Body of pancreas (tissue), 4 donors: ENCODE data around the gene CPEB4. TPM values are rescaled to one million over a fixed set of nuclear protein-coding genes. Genes with fewer than 3 reads are reported as not detected.

Source experiments
- ATAC-seq: fragments of 150-250 bp; one replicate; pipeline ENCODE4 v1.9.1; 2016
- DNase-seq, 4 donors: peaks; one replicate each; pipeline ENCODE4 v3.0.0-alpha.2; 2019
- H3K27ac ChIP-seq, 4 donors: fragments of 200-600 bp; sonication (generic); 1 replicate in 3 of 4; 2 replicates in 1 of 4; pipeline versions ENCODE4 v1.5.1 to v1.6.1; 2016 to 2019; ENCODE audit warnings: mild to moderate bottlenecking in 1 of 4, mixed read lengths in 1 of 4, moderate library complexity in 1 of 4
- H3K27me3 ChIP-seq, 2 donors: fragments of 200-600 bp; sonication (generic); one replicate each; pipeline ENCODE4 v1.6.0; 2016; ENCODE audit warnings: mild to moderate bottlenecking in 1 of 2
- H3K36me3 ChIP-seq, 2 donors: fragments of 200-600 bp; sonication (generic); replicated peaks in 1 of 2; 2 replicates each; pipeline ENCODE4 v1.5.1; 2016; ENCODE audit warnings: low read depth in 2 of 2; ENCODE audit not compliant: insufficient read depth in 1 of 2
- H3K4me1 ChIP-seq: fragments of 200-600 bp; sonication (generic); one replicate; pipeline ENCODE4 v1.6.0; 2016
- H3K4me3 ChIP-seq, 2 donors: fragments of 200-600 bp; sonication (generic); 1 replicate in 1 of 2; 2 replicates in 1 of 2; pipeline ENCODE4 v1.5.1; 2016 to 2019
- H3K9me3 ChIP-seq, 3 donors: fragments of 200-600 bp; sonication (generic); 1 replicate in 2 of 3; 2 replicates in 1 of 3; pipeline ENCODE4 v1.5.1; 2016
- POLR2A ChIP-seq, 3 donors: fragments of 450-650 bp; IDR thresholded peaks; one replicate each; pipeline ENCODE4 v1.6.1; 2016; ENCODE audit warnings: antibody characterized with exemption in 3 of 3, mild to moderate bottlenecking in 2 of 3
- WGBS, 2 donors: methylation state at CpG; one replicate each; pipeline ENCODE4 v1.1.5; 2017; 5-methylcytosine and 5-hydroxymethylcytosine counted together
- intact Hi-C: fragments of 100-400 bp; cut with DNase I; formaldehyde crosslinking; loops from one replicate; pipeline ENCODE4 v1.15.1; 2023
- total RNA-seq, 2 donors: library from RNA; depleted of rRNA; stranded (reverse); fragments of >200 nt; gene quantifications; one replicate each; pipeline ENCODE4 v1.1.0, GENCODE V29; 2016
- TF ChIP-seq, protein P1 (sequence below), 7 experiments: fragments of 450-650 bp in 4 of 7; fragments of 200-600 bp in 3 of 7; sonication (generic) in 3 of 7; IDR thresholded peaks; one replicate each; pipeline ENCODE4 v1.5.1; 2016 to 2019; ENCODE audit warnings: antibody characterized with exemption in 7 of 7

The CPEB4 gene
- total RNA-seq, 2 donors from 2014 or later: 35.3 to 35.6 TPM

DNA sequence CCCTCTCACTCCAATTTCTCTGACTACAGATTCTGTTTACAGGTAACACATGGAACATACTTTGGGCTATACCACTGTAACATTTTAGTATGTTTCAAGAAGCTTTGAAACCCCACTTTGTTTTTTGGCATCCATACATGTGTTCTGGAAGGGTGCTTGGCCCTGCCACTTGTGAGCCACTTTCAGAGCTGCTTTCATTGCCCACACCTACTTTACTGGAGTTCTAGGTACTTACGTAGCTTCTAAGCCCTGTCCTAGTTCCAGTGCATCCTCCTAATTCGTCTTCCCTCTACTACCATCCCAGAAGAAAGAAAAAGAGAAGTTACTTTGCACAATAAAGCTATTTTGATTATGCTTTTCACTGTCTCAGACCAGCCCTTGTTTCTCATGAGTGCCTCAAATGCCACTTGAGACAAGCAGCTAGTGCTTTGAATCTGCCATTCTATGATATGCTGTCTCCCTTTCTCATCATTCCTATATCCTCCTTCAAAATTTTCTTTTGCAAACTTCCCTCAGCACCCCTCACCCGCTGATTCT, 74.4 kb downstream of the CPEB4 start:
- Histone ChIP-seq H3K4me3 (no peak overlapping the region), H3K4me1 (peaks cover 35% of the 10 kb centered on the region), H3K27me3 (no peaks in the 10 kb centered on the region), H3K27ac (peak overlapping the region in 2 of 4 donors; percentile 68 to 73), H3K9me3 (no peaks in the 10 kb centered on the region), H3K36me3 (peaks cover 0 to 3% of the 10 kb centered on the region in 2 donors)
- ATAC-seq: no peak
- WGBS, 2 donors: 95 to 96% methylated on average over 3 of the region's 3 CpGs
- TF ChIP-seq POLR2A (IDR thresholded peaks at IDR 0.05): no peak
- TF ChIP-seq, protein P1, sequence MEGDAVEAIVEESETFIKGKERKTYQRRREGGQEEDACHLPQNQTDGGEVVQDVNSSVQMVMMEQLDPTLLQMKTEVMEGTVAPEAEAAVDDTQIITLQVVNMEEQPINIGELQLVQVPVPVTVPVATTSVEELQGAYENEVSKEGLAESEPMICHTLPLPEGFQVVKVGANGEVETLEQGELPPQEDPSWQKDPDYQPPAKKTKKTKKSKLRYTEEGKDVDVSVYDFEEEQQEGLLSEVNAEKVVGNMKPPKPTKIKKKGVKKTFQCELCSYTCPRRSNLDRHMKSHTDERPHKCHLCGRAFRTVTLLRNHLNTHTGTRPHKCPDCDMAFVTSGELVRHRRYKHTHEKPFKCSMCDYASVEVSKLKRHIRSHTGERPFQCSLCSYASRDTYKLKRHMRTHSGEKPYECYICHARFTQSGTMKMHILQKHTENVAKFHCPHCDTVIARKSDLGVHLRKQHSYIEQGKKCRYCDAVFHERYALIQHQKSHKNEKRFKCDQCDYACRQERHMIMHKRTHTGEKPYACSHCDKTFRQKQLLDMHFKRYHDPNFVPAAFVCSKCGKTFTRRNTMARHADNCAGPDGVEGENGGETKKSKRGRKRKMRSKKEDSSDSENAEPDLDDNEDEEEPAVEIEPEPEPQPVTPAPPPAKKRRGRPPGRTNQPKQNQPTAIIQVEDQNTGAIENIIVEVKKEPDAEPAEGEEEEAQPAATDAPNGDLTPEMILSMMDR (IDR thresholded peaks at IDR 0.05): no peak
- intact Hi-C loops: no loop called here
- no peak for DNase-seq

DNA sequence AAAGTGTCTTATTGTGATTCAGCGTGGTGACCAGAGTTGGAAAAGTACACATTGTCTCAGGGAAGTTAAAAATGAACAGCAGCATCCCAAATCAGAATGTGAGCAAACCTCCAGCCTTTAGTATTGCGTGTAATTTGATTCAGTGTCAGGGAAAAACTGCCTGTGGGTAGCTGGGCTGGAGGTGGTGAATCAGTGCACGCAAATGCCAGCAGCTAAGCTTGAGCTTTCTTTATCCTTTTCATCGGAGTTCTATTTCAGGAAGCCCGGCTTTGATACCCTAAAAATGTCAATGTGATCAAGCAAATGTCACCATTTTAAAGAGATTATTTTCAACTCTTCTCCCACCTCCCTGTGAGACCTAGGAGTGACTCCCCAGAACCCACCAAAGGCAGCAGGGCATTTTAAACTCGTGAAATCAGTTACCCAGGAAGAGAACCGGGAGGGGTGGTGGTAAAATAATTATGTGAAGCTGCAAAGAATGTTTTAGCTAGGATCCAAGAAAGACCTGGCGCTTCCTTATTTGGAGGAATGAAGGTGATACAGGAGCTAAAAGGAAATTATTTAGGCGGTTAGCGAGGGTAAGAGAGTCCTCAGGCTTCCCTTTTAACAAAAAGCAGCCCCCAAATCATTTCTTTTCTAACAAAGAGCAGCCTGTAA, 75.2 kb downstream of the CPEB4 start:
- H3K4me1 ChIP-seq: peaks cover 35% of the 10 kb centered on the region
- no peaks in the 10 kb centered on the region for H3K27me3 ChIP-seq
- 39 to 44% methylated on average over 10 of the region's 10 CpGs for WGBS, 2 donors
- ATAC-seq (no peak), DNase-seq (no peak)
- no peak overlapping the region for H3K4me3 ChIP-seq
- H3K27ac ChIP-seq: peak overlapping the region in 3 of 4 donors; percentile 59 to 73 (median 68)
- H3K9me3 ChIP-seq: no peaks in the 10 kb centered on the region
- H3K36me3 ChIP-seq: no peaks in the 10 kb centered on the region
- TF ChIP-seq, protein P1 (IDR thresholded peaks at IDR 0.05): no peak
- no peak for TF ChIP-seq POLR2A (IDR thresholded peaks at IDR 0.05)
- intact Hi-C loops: no loop called here

DNA sequence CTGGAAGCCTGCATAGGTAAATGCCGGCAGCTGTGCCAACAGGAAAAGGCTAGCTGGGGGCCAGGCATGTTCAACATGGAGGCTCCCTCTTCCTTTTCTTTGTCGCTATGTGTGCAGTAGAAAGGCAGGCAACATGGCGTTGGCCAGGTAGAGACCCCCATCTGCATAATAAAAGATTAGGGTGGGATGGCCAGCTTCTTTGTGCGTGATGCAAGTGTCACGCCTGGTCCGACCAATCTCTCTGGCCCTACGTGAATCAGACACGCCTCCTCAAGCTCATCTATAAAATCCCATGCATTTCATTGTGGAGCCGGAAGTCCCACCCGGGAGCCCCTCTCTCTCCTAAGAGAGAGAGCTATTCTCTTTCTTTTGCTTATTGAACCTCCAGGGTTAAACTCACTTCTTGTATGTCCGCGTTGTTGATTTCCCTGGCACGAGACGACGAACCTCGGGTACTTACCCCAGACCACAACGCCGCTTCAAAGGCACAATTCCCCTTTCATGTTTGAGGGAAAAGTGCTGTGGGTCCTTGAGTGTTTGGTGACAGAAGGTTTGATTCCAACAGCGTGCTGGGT, 75.8 kb downstream of the CPEB4 start:
- intact Hi-C loops: no loop called here
- peaks cover 33% of the 10 kb centered on the region for H3K4me1 ChIP-seq
- TF ChIP-seq, protein P1 (IDR thresholded peaks at IDR 0.05): no peak
- TF ChIP-seq POLR2A (IDR thresholded peaks at IDR 0.05): peak in 2 of 3 donors; percentile 25 to 45
- no peaks in the 10 kb centered on the region for H3K27me3 ChIP-seq
- peak; percentile 54 for ATAC-seq
- H3K36me3 ChIP-seq: no peaks in the 10 kb centered on the region
- WGBS, 2 donors: 50 to 56% methylated on average over 18 to 19 of the region's 19 CpGs
- peak overlapping the region in 3 of 4 donors; percentile 59 to 73 (median 68) for H3K27ac ChIP-seq
- no peak overlapping the region for H3K4me3 ChIP-seq
- peak in 1 of 4 donors; percentile 31 for DNase-seq
- H3K9me3 ChIP-seq: no peaks in the 10 kb centered on the region

DNA sequence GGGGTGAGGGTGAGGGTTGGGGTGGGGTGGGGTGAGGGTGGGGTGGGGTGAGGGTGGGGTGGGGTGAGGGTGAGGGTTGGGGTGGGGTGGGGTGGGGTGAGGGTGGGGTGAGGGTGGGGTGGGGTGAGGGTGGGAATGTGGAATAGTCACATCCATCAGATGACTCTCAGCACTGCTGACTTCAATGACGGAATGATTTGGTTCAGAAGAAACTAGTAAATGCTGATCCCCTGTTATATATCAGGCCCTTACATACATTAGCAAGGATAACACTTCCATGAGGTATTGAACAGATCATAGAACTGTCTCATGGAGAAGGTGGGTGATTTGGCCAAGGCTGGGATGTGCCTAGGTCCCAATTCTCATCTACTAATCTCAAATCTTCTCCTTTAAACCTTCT, 76.4 kb downstream of the CPEB4 start:
- H3K4me1 ChIP-seq: peaks cover 29% of the 10 kb centered on the region
- intact Hi-C loops: no loop called here
- no peak overlapping the region for H3K4me3 ChIP-seq
- DNase-seq: no peak
- H3K36me3 ChIP-seq: no peaks in the 10 kb centered on the region
- H3K27ac ChIP-seq: no peak overlapping the region
- H3K9me3 ChIP-seq: no peaks in the 10 kb centered on the region
- no peak for ATAC-seq
- TF ChIP-seq POLR2A (IDR thresholded peaks at IDR 0.05): no peak
- TF ChIP-seq, protein P1 (IDR thresholded peaks at IDR 0.05): no peak
- H3K27me3 ChIP-seq: no peaks in the 10 kb centered on the region
- 76 to 79% methylated on average over 1 of the region's 1 CpG for WGBS, 2 donors
